Measurements from ENCODE around the gene LHFPL4. TPM values are rescaled to one million over a fixed set of nuclear protein-coding genes. Genes with fewer than 3 reads are reported as not detected.

LHFPL4 gene
- total and polyA plus RNA-seq, 2 of the 4 experiments (the other 2 are of a cell fraction) = not detected

- CTCF ChIA-PET = interaction anchor here (0.7 kb wide), 1 partner anchor 796 kb away, joined by 3 read pairs; the partner anchor contains the start of gene OXTR
- no peaks in the 10 kb centered on the region for H4K20me1 ChIP-seq (ENCODE audit: insufficient read depth, low read length)
- H3K56ac ChIP-seq (ENCODE audit: extremely low read depth, insufficient read depth, low read length) = no peak overlapping the region
- ATAC-seq (ENCODE audit: low read depth) (no peak), DNase-seq (no peak)
- POLR2A ChIA-PET (ENCODE audit: unreplicated experiment) = no interaction called here
- no peak overlapping the region for H3K18ac ChIP-seq (ENCODE audit: low read depth, low read length)
- H3K9me3 ChIP-seq (ENCODE audit: control insufficient read depth, insufficient read depth, low read length) = no peaks in the 10 kb centered on the region
- no peak overlapping the region for H2BK20ac ChIP-seq (ENCODE audit: low read depth, low read length)
- no peaks in the 10 kb centered on the region for H3K4me1 ChIP-seq (ENCODE audit: control insufficient read depth, insufficient read depth, low read length)
- no TSS peak for BruUV-seq (replicated peaks)
- in situ Hi-C loops (cut with MboI; ENCODE audit: low sequenced_read_pairs) (no loop called here), dilution Hi-C loops (cut with HindIII; ENCODE audit: low sequenced_read_pairs, unreplicated experiment) (no loop called here), intact Hi-C loops (cut with micrococcal nuclease) (no loop called here)
- no peak overlapping the region for H3K27ac ChIP-seq (ENCODE audit: insufficient read depth, low read length)
- H2AK9ac ChIP-seq (replicated peaks; ENCODE audit: low read depth, low read length, poor library complexity) = no peak overlapping the region
- H2AK5ac ChIP-seq (ENCODE audit: low read depth, low read length) = no peak overlapping the region
- H2BK120ac ChIP-seq (ENCODE audit: low read depth, low read length) = no peak overlapping the region
- no peak overlapping the region for H4K91ac ChIP-seq (ENCODE audit: insufficient read depth, low read depth, low read length)
- no peaks in the 10 kb centered on the region for H3K36me3 ChIP-seq (ENCODE audit: control insufficient read depth, insufficient read depth, low read length)
- no peak overlapping the region for H3K14ac ChIP-seq (replicated peaks; ENCODE audit: low read depth, low read length)
- H2AFZ ChIP-seq (replicated peaks; ENCODE audit: low read length, poor library complexity) = no peak overlapping the region
- H3K4me3 ChIP-seq (ENCODE audit: insufficient read depth, low read depth, low read length) = no peak overlapping the region
- no peak overlapping the region for H4K5ac ChIP-seq (ENCODE audit: low read depth, low read length)
- no peak for TF ChIP-seq SMC3 (IDR thresholded peaks at IDR 0.05; ENCODE audit: low read depth, low read length)
- TF ChIP-seq USF2 (IDR thresholded peaks at IDR 0.05; ENCODE audit: low read depth, low read length) = no peak
- TF ChIP-seq CHD1 (IDR thresholded peaks at IDR 0.05; ENCODE audit: low read depth, low read length) = no peak
- no peak for TF ChIP-seq CTCF (conservative IDR thresholded peaks at IDR 0.05; ENCODE audit: low read depth, low read length)
- no peak for TF ChIP-seq RFX5 (IDR thresholded peaks at IDR 0.05; ENCODE audit: low read depth, low read length)
- no peak for TF ChIP-seq RCOR1 (IDR thresholded peaks at IDR 0.05; ENCODE audit: insufficient replicate concordance, low read length)
- TF ChIP-seq MAFK (IDR thresholded peaks at IDR 0.05; ENCODE audit: low read depth, low read length) = no peak
- no peak for TF ChIP-seq ELK1 (IDR thresholded peaks at IDR 0.05; ENCODE audit: borderline replicate concordance, low read depth, low read length)
- TF ChIP-seq POLR2A (IDR thresholded peaks at IDR 0.05; ENCODE audit: low read depth, low read length) = no peak
- no peak for TF ChIP-seq RAD21 (IDR thresholded peaks at IDR 0.05; ENCODE audit: low read length)
- TF ChIP-seq BHLHE40 (IDR thresholded peaks at IDR 0.05; ENCODE audit: low read depth, low read length) = no peak
- no peak for TF ChIP-seq CEBPB (IDR thresholded peaks at IDR 0.05; ENCODE audit: low read depth, low read length)
- no peak for TF ChIP-seq MAZ (IDR thresholded peaks at IDR 0.05; ENCODE audit: borderline replicate concordance, low read depth, low read length)
- no peak for TF ChIP-seq MXI1 (IDR thresholded peaks at IDR 0.05; ENCODE audit: borderline replicate concordance, low read depth, low read length)
- TF ChIP-seq NFE2L2 (IDR thresholded peaks at IDR 0.05; ENCODE audit: low read depth, low read length) = no peak
- no peak overlapping the region for H3K9ac ChIP-seq (ENCODE audit: low read depth, low read length)
- H3K27me3 ChIP-seq (ENCODE audit: control insufficient read depth, insufficient read depth, low read length) = 0 out of 2 replicates have a peak, but pooled peaks cover 1% of the 10 kb centered on the region
- H2BK5ac ChIP-seq (ENCODE audit: low read depth, low read length, poor library complexity, severe bottlenecking) = no peak overlapping the region
- H3K79me1 ChIP-seq (ENCODE audit: low read depth in 1 of 2, low read length in 2 of 2) = no peaks in the 10 kb centered on the region
- WGBS, 2 experiments (ENCODE audit: extremely low coverage in 2 of 2, insufficient read length in 1 of 2) = no CpG with 5 or more reads among the region's 2 CpGs
- no peak overlapping the region for H3K4ac ChIP-seq (ENCODE audit: low read depth, low read length)
- no peak overlapping the region for H3K4me2 ChIP-seq (ENCODE audit: low read depth, low read length)
- no peak overlapping the region for H4K8ac ChIP-seq (ENCODE audit: low read depth in 2 of 2, low read length in 2 of 2)
- H2BK15ac ChIP-seq (ENCODE audit: low read depth, low read length) = no peak overlapping the region
- H3K23ac ChIP-seq (ENCODE audit: low read depth, low read length) = no peak overlapping the region
- H3K9me1 ChIP-seq (ENCODE audit: insufficient read depth, low read length) = no peaks in the 10 kb centered on the region
Observed at GRCh38 chr3:9565316-9565715, 11.7 kb upstream of the LHFPL4 start.
